NCI-H2081 (cell line): ENCODE results near the gene RBFOX2.
"Not testable (repeated sequence)": the region's sequence is repeated elsewhere in the genome, so short reads cannot be mapped to it uniquely, and the experiment has no call there.

Experiments used
- DNase-seq, 2 experiments: peaks; one replicate each; lab custom pipeline; 2025; lab: John Stamatoyannopoulos, UW

RBFOX2 gene

DNA sequence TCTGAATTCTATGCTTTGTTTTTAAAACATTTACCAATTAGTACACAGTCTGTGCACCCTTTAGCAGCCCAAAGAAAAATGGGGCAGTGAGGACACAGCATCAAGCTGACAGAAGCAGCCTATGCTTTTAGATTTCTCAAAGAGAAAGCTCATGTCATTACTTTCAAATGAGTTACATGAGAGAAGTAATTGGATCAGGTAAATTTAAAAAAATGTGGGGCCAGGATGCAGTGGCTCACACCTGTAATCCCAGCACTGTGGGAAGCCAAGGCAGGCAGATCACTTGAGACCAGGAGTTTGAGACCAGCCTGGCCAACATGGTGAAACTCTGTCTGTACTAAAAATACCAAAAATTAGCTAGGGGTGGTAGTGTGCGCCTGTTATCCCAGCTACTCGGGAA is 253.3 kb downstream of the RBFOX2 start:
- DNase-seq = no peak

DNA sequence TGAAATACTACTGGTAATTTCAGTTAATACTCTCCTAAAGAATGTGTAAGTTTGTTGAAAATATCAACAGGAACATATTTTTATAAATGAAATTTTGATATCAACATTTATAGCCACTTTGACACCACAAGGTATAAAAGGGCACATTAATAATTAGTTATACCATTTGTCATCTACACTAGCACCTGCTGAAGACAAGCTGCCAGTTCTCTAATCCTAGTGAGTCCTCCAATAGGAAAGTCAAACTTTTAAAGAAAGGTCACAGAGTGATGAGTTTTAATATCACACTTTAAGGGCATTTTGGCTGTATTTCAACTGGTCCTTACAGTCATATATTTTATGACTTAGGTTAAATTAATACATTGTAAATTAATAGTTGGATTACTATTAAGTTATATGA is 258.6 kb downstream of the RBFOX2 start:
- no peak for DNase-seq

DNA sequence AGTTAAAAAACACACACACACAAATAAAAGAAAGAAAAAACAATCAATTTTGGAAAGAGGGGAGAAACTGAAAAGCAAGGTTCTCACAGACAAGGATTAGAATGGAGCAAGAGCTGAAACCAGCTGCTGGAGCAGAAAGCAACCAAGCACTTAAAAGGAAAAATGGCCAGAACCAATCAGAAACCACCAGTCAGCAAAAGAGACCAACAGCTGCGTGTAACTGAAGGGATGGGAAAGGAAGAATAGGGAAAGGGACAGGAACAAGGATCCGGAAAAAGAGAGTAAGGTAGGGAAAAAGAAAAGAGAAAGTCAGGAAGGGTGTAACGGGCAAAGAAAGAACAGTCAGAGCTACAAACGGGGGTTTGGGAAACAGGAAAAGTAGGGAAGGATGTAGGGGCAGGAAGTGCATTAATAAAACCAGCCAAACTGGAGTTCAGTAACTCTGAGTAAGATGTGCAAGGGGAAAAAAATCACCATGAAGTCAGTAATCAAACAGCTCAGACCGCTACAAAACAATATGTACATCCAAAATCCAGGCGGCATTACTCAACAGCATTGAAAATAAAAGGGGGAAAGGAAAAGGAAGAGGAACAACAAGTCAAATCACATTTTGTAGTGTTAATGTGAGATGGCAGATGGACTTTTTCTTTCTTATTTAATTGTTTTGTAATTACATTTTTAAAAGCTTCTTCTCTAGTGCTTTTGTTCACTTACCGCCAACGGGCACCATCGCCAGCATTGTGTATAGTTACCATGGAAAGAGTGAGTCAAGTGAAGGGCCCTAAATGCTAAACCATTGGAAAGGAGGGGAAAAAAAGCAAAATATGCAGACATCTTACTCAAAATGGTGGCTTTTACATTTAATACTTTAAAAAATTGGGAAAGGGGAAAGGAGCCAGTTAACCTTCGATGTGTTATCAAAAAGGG is 261.7 kb downstream of the RBFOX2 start:
- peak in 1 of 2 experiments; percentile 10 for DNase-seq

DNA sequence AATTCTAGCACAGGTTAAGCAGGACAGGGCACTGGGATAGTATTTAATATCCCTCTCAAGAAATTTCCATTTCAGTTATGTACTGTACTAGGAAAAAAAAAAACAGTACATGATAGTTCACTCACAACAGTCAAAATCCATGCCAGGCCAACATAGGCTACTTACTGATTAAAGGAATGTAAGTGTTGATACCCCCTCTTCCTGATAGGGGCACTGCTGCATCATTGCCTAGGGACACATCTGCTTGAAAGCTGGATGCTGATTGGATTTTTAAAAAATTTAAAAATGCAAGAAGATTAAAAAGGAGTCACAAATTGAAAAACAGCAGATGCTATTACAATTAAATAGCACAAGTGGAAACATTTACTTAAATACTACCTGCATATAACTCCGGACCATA is 267.6 kb downstream of the RBFOX2 start:
- DNase-seq = no peak

DNA sequence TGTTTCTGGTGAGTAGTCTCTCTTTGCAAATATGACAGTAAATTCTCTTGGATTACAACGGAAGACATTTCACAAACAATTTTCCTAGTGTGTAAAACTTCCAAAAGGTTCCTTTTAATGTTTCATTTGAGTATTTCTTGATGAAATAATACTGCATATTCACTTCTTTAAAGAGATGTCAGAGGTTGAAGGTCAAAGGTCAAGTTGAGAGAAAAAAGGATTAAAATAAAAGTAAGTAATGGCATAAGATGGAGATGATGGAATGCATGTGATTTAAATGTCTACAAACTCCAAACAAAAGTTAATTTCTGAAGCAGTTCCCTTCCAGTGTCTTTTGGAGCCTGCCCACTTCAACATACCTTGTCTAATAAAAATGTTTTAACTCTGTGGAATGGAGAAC is 270.2 kb downstream of the RBFOX2 start:
- no peak for DNase-seq

DNA sequence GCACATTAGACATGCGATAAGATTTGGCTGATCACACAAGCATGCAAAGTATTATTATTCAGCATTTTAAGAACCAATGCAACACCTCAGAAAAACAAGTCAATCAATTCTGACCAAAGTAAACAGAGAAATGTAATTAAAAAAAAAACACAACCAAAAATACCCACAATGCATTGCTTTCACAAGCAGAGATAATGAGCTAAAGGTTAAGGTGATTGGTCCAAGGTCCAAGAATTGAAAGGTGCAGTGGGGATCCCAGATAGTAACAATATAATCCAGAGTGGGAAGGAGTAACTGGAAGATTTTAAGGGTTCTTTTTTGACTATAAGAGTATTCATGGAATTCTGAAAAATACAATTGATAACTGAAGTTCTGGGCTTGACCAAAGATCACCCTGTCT is 271.9 kb downstream of the RBFOX2 start:
- DNase-seq = no peak

DNA sequence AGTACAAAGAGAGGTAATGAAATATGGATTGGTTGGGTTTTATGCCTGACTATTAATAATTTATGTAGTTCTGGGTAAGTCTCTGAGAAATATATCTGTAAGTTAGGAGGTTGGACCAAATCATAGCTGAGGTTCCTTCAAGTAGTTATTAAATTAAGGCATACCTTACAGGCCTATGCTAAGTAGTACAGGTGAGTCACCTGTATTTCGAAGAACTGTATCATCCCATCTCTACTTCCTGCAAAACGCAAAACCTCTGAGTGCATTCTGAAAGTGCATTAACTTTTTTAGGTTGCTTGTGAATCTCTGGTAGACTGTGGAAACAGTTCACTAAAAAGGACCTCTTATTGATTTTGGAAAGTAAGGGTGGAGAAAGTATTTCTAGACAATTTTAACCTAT is 273.9 kb downstream of the RBFOX2 start:
- no peak for DNase-seq

DNA sequence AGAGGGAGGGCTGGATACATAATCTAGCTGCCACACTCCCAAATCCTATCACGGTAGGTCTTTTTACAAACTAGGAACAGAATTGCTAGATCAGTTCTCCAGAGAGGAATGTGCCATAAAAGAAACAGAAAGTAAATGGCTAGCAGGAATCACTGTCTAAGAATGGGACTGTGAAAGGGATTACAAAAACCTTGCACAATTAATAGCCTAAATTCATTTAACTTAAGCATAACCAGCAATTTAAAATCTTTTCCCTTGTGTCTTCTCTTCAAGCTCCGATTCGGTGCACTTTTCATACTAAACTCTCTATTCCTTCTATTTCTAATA is 275.8 kb downstream of the RBFOX2 start:
- DNase-seq = no peak

DNA sequence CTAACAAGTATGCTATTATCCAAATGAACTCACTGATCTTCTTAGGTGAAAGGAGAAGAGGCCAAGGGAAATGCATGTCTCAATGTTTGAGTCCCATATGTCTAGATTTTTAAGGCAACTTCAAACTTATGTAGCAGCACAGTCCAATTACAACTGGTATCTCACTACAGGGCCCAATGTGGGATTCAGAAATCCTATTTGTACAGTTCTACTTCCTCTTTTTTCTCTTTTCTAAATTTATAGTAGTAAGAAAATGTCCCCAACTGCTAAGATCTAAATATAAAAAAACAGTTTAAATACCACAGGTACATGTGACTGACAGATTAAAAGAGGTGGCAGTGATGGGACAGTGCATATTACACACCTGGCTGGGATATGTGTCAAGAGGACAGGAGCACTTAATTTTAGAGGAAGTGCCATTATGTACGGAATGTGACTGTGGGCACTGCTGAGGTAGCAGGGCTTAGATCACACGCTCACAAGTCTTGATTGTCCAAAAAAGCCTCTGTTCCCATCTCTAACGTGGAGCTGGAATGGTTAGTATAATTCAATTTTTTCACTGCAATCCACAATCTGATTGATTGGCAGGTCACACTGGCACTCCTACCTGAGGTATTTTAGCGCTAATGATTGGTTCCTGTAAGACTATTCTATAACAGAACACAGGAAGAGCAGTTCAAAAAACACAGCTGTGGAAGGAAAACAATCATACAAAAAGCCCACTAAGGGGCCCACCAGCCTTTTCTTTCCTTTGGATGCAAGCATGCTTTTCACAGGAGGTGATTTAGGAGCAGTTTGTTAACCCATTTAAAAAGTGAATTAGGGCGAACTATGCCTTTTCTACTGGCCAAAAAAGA is 276.4 kb downstream of the RBFOX2 start:
- DNase-seq = peak; percentile 8 to 43

DNA sequence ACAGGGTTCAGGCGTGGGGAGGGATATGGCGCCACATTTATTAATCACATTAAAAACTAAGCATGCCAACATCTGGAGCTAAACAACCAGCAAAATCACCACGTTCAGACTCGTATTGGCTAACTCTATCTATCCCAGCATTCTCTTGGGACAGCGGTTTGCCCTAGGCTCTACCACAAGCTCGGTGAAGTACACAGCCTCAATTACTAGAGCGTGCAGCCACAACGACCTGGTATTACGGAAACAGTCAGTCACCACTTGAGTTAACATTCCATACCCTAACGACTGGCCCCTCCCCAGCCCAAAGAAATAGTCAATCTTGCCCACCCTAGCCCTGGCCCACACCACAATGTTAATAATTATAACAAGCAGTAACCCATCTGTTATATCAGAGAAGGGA is 278.8 kb downstream of the RBFOX2 start:
- DNase-seq = no peak

DNA sequence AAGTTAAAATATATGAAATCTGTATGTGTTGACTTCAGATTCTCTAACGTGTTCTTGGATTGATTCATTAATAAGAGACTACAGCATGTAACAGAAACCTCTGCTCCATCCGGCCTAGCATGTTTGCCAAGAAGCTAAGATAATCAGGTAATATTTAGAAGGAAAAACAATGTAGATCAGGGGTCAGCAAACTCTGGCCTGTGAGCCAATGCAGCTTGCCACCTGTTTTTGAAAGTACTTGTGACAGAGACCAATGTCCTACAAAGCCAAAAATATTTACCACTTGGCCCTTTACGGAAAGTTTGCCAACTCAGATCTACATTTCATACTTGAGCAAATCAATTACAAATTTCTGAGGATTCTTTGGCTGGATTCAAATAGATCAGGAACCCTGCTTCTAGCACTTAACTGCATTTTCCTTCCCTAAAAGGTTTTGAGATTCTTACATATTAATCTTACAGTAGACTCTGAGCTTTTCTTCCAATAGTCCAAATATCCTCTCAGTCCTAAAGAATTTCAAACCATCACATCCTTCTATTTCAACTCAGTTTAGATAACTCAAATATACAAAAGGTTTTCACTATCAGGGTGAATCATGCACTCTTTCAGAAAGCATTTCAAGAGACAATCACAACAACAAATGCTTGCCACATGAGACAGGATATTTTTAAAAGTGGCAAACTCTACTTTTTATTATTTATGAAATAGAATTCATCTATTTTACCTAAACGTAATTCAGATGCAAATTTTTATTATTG is 281.5 kb downstream of the RBFOX2 start:
- DNase-seq = no peak

DNA sequence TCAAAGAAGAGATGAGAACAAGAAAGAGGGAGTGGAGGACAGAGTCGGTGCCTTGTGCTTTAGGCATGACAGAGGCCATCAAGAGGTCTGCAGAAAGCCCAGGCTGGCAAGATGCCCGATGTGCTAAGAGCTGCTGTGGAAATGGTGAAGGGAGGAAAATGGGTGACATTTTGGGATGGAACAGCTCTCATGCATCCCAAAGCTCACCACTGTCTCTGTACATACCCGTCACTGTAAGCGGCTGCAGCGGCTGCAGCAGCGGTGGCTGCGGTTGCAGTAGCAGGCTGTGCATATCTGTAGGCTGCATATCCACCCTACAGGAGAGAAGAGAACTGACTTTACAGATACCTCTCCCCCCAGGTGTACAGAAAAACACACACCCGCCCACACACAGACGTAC is 282.4 kb downstream of the RBFOX2 start:
- no peak for DNase-seq

DNA sequence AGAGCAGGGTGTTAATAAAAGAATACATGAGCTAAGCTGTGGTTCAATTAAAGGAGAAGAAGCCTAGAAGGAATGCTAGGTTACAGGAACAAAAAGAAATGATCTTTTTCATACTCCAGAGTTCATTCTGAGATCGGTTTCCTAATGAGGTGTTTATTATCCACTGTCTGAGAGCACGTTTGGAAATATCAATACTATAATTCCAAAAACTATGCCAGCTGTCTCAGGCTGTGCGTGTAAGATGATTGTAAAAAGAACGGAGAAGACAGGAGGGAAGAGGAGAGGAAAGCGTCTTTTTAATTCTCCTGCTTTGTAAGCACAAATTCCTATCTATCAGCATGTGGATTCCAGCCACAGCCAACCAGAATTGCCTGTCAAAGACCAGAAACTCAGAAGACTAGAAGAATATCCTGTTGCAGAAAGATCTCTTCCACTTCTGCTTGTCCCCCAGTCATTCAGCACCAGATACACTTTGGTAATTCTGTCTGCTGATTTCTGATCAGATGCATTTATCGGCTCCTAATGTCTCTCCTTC is 285.2 kb downstream of the RBFOX2 start:
- no peak for DNase-seq

DNA sequence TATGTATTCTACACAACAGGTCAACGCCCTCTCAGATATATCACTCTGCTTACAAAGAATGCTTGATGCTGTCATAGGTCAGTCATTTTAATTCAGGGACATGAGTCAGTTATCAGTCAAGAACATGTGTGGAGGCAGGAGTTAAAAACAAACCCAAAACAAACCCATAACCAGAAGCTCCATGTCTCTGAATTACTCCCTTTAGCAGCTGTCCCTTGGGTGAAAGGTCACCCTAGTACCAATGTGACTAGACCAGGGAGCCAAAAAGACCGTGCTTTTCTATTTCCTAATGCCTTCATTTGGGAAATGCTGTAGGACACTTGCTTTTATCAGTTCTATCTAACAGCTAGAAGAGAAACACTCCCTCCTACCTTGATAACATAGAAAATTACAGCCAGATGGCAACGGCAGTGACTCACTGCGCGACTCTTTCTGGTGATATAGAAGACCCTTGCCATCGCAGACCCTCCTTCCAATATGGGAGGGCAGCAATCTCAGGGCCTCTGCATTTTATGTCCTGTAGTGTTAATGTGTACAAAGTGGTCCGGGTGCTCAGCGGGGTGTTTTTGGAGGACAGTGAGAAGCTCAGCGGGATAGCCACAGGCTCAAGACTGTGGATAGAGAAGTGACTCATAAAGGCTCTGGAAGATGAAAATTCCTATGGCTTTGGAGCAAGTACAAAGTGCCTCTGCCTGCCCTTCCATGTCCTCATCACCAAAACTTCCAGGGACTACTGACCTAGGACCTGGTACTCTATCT is 286.1 kb downstream of the RBFOX2 start:
- DNase-seq = no peak

DNA sequence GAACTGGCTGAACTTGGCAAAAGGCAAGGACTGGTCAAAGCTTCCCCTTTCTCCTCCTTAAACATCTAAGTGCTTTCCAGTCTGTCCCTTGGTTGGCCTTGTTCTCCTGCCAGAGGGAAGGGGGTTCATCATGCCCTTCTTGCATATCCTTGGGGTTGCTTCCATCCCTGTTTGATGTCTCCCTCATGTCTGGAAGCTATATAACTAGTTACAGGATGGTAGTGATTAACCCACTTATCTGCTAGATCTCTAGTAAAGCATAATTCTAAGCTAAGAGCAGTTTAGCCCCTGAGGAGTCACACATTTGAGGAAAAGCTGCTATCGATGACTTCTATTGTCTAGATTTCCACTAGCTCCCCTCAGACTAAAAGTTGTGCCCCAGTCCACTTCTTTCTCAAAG is 288.0 kb downstream of the RBFOX2 start:
- no peak for DNase-seq

DNA sequence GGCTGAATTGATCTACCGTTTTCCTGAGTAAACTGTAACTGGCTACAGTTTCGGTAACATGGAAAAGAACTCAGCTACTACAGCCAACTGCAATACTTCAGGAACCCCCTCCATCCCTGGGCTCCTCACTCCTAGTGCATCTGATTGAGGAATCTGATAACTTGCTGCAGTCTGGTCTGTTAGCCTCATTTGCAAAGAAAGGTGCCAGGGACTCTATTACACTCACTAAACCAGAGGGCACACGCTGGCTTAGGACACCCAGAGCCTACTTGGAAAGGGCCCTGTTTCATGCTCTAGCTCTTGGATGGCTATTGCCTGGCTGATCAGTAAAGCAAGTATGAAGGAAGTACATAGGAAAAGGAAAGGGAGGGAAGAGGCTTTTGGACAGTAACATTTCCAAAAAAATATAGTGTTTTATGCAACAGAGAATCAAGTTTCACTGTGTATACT is 288.7 kb downstream of the RBFOX2 start:
- no peak for DNase-seq

DNA sequence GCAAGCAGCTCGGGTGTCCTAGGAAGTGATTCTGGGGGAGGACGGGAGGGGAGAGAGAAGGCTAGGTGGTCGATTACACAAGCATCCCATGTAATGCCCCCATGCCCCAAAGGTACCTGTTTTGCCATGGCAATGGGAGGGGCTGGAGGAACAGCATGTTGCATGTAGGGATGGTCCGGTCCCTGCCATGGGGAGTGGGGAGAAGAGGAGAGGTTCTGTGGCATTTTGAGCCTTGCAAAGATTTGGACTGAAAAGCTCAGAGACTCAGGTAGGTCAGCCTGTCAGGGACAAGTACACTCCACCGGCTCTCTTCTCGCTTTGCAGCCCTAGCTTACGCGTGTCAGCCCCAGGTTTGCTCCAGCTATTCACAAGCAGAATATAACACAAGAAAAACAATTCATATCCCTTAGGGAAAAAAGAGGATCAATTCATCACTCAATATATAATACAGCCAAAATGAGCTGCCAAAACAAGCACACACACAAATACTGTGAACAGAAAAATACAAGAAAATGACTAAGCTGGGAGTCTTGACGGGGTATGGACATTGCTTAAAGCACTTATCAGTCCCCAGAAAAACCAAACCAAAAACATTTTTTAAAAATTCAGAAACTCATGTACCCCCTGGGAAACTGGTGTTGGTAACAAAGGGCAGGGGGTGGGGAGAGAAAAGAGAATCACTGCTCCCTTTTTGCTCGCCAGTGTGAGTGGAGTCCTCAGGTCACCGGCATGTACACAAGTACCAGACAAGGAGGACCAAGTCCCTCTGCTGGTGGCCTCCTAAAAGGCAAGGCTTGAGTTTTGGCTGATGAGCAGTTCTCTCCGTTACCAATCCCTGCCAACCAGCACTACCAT is 289.3 kb downstream of the RBFOX2 start:
- no peak for DNase-seq

DNA sequence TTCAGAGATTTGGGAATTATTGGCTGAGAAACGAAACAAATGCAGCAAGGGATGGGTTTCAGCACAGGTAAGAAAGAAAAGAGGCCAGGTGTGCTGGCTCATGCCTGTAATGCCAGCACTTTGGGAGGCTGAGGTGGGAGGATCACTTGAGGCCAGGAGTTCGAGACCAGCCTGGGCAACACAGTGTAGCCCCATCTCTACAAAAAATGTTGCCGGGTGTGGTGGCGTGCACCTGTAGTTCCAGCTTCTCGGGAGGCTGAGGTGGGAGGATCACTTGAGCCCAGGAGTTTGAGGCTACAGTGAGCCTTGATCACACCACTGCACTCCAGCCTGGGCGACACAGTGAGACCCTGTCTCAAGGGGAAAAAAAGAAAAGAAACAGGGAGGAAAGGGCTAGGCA is 290.7 kb downstream of the RBFOX2 start:
- not testable (repeated sequence) for DNase-seq

DNA sequence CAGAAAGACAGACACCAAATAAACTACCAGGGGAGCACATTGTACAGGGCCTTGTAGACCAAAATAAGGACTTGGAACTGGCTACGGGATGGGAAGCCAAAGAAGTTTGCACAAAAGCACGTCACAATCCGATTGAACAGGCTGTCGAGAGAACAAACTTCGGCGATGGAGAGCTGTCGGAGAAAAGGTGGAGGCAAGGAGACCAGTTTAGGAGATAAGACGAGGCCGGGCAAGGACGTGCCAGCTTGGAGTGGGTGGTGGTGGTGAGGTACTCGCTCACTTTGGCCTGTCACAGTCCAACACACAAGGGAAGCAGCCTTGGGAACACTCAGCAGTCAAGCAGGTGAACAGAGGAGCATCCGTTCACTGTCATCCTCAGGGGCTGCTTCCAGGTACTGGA is 291.9 kb downstream of the RBFOX2 start:
- DNase-seq = no peak

DNA sequence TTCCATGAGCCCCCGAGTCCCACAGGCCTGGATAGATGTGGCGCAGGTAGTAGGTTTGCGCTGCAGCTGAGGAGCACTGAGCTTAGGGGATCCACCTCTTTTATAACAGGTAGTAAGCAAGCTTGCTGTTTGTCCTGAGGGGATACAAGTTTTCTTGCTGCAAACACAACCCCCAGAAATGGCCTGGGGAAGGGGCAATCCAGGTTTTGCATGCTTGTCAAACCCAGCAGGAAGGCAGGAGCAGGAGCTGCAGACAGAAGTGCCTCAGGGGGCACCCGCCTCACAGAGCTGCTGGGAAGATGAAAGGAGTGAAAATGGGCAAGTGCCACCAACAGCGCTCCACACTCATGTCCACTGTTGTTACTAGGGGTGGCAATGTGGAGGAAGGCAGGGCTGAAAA is 292.5 kb downstream of the RBFOX2 start:
- DNase-seq = no peak
